NCI-H748 (cell line): ENCODE data around the gene SLC47A1.
"Not testable (repeated sequence)": the region's sequence is repeated elsewhere in the genome, so short reads cannot be mapped to it uniquely, and the experiment has no call there.

Experiments used
- DNase-seq: peaks from one replicate; lab custom pipeline; 2025; ENCODE audit not compliant: unreplicated experiment; lab: John Stamatoyannopoulos, UW

The SLC47A1 gene

DNA sequence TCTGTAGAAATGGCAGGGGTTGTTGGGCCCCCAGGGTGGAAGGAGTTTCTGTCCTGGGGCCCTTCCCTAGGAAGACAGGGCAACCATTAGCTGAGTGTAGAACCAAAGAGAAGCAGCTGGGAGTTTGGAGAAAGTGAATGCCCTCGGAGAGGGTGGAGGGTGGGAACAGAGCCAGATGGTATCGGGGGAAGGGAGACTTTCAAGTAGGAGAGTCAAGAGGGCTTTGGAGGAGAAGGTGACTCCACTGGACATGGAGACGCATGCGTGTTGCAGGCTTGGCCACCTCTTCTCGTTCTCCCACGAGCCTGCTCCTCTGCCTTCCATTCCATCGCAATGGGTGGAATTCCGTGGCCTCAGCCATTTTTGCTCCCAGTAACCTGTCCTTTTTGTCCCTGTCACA lies 19.4 kb downstream of the SLC47A1 start:
- no peak for DNase-seq

DNA sequence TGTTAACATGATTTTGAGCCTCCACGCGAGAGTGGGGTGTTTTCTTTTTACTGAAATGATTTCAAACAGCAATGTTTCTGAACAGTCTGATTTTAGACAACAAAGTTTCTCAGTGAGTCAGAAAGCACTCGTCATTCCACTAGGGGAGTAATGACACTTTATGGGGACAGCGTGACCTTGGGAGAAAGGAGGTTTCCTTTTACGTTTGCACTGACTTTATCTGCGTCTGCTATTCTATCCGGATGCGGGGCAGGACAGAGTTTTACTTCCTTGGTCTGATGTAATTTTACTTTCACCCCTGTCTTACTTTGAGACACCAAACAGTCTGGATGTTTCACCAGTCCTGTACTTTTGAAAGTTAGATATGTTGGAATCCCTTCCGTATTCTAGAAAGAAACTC lies 20.7 kb downstream of the SLC47A1 start:
- DNase-seq = no peak

DNA sequence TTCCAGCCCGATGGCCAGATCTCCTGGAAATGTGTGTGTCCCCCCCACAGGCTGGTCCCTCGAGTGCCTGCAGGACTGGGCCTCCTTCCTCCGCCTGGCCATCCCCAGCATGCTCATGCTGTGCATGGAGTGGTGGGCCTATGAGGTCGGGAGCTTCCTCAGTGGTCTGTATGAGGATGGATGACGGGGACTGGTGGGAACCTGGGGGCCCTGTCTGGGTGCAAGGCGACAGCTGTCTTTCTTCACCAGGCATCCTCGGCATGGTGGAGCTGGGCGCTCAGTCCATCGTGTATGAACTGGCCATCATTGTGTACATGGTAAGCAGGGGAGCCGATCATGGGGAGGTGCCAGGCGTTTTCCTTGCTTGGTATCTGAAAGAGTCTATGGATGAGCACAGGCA lies 22.1 kb downstream of the SLC47A1 start:
- no peak for DNase-seq

DNA sequence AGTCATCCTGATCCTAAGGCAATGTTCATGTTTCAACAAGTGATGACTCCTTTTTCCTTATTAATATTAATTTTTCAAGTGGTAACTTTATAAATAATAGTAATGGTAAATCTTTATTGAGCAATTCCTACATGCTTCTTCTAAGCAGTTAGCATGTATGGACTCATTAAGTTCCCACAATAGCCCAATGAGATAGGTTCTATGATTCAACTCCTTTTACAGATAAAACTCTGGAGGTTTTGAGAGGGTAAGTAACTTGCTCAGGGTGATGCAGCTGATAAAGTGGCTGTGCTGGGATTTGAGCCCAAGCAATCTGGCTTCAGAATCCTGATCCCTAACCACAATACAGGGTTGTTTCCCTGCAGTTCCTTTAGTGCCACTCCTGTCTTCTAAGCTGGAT lies 25.3 kb downstream of the SLC47A1 start:
- DNase-seq = no peak

DNA sequence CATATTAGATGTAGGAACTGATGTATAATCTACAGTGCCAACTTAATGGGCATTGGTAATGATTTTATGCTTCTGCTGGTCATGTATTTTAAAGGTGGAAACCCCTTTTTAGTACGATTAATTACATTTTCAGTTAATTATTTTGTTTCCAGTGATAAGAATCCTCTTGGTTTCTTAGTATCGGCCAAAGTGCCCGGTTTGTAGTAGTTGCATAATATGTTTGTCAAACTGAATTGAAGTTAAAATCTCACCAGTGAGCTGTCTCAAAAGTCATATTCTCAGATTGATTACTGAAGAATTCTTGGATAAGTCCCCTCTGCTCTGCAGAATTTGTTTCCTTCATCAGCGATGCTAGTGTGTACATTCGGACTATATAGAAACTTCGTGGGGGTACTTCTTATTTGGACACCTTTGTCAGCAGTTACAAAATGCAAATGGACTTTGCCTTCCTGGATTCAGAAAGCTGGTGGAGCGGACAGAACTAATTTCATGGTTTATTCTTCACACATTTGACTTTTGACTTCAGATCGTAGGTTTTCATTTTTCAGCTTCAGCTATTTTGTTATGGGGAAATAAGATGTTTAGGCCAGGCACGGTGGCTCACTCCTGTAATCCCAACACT lies 28.2 kb downstream of the SLC47A1 start:
- DNase-seq = no peak

DNA sequence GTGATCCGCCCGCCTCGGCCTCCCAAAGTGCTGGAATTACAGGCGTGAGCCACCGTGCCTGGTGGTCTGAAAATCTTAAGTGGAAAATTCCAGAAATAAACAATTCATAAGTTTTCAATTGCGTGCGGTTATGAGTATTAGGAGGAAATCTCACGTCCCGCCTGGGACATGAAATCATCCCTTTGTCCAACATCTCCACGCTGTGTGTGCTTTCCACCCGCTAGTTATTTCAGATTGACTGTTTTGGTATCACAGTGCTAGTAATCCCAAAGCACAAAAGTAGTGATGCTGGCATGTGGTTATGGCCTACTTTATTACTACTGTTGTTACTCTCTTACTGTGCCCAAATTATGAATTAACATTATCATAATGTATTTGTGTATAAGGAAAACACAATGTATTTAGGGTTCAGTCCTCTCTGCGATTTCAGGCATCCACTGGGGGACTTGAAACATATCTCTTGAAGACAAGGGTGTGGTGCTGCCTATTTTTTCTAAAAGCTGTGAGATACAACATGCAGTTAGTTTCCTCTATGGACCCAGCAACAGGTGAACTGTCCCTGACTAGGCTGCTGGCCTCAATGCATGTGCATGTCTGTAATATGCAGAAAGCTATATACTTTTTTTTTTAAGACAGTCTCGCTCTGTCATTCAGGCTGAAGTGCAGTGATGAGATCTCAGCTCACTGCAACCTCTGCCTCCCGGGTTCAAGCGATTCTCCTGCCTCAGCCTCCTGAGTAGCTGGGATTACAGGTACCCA lies 32.3 kb downstream of the SLC47A1 start:
- DNase-seq = no peak

DNA sequence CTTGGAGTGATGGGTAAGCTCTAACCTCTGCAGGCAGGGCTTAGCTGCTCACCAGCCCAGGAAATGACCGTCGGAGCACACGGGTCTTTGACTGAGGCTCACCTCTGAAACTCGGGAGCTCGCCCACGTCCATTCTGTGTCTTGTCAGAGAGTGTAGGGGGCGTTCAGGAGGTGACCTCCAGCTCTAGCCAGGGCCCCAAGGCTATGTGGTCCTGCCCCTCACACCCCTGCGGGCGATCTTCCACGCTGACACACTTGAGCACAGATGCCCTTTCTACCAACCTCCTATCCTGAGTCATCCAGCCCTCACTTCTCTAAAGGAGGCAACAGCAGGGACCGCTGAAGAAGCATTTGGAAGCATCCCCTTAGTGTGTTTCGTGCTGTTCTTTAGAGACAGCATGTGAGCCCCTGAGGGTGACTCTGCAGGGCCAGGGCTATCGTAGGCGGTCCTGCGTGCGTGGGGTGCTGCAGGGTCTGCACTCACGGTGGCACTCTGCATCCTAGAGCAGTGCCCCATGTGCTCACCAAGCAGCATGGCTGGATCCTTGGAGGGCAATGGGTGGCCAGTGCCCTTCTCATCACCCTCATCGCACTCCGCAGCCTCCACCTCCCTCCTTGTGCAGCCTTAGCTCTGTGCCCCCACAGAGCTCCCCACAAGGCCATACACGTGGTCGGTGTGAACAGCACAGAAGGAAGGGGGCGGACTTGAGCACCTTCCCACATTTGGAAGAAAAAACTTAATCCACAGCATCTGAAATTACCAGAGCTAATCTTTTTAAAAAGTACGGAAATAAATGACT lies 33.8 kb downstream of the SLC47A1 start:
- no peak for DNase-seq

DNA sequence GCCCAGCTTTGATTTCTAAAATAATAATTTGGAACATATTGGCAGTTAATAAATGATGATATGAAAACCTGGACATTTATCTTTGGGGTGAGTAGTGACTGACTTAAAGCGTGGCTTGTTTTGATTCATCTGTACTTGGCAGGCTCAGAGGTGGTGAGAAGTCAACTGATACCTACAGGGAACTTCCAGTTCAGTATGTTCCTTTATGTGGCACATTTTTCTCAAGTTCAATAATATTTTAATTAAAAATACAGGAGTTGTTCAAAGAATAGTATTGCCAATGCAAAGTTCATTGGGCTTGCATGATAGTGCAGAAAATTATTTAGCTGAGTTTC lies 34.3 kb downstream of the SLC47A1 start:
- no peak for DNase-seq

DNA sequence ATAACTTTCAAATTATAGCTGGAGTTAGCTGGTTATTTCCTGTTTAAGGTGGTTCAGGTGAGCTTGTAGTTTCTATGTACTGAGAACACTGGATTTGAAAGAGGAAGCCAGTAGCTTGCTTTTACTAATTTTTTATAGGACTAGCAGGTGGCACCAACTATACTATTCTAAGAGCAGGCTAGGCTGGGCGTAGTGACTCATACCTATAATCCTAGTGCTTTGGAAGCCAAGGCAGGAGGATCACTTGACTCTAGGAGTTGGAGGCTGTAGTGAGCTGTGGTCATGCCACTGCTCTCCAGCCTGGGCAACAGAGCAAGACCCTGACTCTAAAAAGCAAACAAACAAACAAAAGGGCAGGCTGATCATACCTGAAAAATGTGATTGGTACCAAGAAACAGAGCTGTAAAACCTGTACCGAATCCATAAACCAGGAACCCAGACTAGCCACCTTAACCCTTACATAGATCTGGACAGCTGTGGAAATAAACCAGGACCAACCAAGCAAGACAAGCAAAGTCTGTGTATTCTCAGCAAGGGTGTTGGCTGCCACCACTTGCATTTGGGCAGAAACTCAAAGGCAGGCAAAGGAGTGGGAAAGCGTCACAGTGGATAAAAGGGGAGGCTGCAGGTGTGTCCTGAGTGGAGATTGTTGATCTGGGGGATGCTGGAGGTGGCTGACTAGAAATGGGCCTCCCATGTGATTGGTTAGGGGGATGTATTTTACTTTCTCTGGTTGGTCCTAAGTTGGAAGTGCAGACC lies 36.3 kb downstream of the SLC47A1 start:
- DNase-seq = no peak

DNA sequence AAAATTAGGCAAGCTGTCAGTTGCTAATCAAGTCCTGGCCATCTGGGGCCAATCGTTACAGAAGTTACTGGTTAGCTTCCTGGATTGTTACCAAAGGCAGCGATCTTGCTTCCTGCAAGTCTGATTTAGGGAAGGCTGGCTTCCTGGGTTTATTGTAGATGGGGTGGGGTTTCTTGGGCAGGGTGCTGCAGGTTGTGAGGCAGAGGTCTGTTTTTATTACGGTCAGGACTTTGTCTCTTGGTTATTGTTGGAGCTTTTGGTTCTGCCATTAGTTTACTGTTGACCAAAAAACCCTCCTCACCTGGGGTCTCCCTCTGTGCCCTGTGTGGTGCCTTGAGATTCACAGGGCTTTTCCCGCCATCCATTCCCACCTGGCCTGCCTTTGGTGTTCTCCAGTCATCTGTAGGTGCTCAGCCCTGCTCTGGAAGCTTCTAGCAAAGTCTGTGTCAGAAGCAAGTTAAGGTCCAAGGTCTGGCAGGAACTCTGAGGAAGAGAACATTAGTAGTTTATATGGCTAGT lies 36.9 kb downstream of the SLC47A1 start:
- no peak for DNase-seq

DNA sequence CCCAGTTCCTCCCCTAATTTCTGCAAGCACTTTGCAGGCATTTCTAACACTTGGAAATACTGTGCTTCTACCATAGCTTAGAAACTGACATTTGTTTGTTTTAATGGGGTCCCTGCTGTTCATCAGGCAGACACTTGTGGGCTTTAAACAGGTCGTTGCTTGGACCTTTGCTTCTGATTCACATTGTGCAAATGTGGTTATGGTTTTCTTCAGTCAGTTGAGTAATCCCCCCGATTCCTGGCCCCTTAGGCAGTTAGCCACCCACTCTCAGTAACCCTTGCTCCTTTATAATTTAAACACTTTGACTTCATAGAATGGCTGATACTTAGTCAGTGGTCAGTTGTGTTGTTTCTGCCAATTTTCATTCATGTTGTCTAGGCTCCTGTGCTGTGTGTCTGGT lies 39.4 kb downstream of the SLC47A1 start:
- DNase-seq = no peak

DNA sequence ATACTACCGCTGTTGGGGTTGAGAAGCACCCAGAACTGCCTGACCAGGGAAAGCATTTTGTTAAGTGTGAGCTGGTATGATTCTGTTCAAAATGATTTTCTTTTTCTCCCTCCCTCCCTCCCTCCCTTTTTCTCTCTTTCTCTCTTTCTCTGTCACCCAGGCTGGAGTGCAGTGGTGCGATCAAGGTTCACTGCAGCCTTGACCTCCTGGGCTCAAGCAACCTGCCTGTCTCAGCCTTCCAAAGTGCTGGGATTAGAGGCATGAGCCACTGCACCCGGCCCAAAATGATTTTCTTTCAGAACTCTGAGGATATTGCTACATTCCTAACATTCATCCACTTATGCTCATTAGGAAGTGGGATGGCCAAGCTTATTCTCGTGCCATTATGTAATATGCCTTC lies 41.3 kb downstream of the SLC47A1 start:
- no peak for DNase-seq

DNA sequence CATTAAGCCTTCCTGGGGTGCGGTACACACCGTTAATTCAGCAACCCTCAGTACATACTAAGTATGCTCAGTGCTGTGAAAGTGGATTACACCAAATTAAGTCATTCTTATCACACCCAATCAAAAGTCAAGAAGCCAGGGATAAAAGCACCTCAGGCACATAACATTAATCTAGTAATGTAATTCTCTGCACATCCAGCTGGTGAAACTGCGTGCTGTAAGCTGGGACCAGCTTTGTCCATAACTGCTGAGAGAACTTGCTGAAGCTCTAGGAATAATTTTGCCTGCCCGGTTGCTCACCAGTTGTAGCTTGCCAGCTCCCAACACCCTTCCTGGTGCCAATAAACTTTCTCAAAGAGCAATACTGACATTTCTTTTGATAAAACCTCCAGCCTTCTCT lies 44.9 kb downstream of the SLC47A1 start:
- peak; percentile 14 for DNase-seq

DNA sequence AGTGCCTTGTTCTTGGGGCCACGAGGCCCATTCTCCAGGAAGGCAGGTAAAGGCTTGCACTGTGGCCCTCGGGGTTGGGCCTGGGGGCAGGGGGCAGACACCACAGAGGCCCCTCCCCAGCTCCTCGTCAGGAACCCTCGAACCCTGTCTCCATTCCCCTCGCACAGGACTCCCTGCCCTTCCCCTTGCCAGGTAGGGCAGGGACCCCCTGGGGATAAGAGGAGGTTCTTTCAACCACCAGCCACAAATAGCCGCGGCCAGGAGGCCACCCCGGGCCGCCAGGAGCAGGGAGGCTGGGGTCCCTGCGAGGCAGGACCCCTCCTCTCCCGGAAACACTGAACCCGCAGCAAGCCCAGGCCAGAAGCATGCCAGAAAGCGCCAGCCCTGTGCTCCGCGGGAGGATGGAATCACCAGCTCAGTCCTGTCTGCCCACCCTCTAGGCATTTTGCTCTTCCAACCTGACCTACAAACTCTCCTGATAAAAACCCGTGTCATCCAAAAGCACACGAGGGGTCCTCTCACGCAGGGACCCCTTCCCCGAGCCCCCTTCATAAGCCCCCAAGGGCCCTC lies 45.6 kb downstream of the SLC47A1 start:
- peak; percentile 19 for DNase-seq

DNA sequence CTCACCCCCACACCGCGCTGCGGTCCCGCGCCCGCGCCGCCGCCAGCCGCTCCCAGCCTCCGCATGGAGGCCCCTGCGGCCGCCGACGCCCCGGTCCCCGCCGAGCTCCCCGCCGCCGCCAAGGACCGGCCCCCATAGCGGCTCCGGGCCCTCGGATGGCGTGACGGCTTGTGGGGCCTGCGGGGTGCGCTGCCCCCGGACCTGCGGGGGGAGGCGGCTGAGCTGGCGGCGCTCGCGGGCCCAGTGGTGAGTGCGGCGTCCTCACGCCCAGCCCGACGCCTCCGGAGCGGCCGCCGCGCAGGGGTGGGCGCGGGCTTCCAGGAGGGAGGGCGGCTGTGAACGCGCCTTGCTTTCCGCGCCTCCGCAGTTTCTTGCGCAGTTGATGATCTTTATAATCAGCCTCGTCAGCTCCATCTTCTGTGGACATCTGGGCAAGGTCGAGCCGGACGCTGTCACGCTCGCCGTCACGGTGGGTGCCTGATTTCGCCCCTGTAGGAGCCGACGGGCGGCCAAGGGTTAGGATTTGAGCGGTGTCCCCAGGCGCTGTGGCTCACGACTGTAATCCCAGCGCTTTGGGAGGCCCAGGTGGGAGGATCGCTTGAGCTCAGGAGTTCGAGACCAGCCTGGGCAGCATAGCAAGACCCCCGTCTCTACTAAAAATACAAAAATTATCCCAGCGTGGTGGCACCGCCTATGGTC lies 46.4 kb downstream of the SLC47A1 start:
- DNase-seq = peak; percentile 56

DNA sequence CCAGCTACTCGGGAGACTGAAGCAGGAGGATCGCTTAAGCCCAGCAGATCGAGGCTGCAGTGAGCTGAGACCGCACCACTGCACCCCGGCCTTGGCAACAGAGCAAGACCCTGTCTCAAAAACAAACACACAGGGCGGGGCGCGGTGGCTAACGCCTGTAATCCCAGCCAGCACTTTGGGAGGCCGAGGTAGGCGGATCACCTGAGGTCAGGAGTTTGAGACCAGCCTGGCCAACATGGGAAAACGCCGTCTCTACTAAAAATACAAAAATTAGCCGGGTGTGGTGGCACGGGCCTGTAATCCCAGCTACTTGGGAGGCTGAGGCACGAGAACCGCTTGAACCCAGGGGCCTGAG lies 46.9 kb downstream of the SLC47A1 start:
- DNase-seq = not testable (repeated sequence)

DNA sequence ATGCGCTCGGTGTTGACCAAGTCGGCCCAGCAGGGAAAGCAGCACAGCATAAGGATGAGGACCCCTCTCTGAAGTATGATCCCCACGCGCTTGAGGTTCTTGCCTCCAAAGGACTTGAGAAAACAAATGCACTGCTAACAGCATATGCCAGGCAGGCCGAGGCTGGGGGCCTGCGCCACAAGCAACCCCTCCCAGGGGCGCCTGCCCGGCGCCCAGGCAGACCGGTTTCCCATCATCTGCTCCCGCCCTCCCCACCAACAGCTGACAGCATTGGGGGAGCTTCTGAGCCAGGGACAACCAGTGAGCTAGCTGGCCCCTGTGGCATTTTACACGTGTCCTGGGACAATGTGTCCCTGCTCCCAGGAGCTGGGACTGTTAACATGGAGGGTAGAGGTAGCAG lies 48.5 kb downstream of the SLC47A1 start:
- DNase-seq = not testable (repeated sequence)

DNA sequence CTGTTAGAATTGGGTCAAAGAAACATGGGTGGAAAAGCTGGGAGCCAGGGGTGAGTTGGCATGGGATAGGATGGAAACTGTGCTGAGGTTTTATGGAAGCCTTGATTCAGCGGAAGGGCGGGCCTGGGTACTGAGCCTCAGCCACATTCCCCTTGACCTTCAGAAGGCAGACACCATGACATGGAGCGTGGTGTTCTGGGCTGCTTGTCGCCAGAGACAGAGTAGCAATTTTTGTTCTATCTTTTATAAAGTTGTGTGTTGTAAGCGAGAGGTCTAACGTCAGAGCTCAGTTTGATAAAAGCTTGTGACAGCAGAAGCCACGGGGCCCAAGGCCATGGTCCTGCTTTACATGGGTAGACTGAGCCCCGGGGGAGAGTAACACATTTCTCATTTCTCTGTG lies 50.2 kb downstream of the SLC47A1 start:
- no peak for DNase-seq

DNA sequence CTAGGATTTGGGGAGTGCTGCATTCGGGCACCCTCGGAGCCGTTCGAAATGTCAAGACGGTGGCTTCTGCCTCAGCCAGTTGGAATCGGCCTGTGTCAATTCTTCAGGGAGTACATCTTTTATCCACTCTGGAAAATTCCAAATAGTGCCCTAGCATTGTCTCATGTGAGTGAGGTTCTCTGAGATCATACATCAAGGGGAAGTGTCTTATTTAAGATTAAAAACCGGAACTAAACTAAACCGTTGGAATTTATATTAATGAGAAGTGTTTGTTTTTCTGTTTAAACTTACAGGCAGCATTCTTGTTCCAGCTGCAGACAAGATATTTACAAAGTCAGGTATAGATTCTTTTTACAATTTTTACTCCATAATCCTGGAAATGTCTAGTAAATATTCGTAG lies 56.8 kb downstream of the SLC47A1 start:
- no peak for DNase-seq

DNA sequence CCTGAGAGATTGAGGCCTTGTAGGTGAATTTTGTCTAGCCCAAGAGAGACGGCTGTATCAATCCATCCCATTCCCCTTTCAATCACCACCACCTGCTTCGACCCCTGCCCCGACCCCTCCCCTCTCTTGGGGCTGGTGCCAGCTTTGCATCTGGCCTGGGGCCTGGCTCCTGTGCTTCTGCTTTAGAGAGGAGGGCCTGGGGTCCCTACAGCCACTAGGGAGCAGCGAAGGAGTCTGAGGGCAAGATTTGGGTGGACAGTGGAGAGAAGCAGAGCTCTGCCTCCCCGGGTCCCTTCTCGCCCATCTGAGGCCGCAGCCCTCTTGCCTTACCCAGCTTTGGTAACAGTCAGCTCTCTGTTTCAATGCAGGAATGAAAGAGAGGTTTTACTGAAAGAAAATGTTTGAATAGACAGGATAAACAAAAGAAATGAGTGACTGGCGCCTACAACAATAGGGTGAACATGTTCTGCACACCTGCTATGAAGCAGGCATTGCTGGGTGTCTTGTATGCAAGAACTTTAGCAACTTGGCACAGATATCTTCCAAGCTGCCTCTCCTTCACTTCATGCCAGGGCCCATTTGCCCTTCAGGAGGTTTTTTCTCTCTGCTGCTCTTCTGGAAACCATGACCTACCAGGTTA lies 57.4 kb downstream of the SLC47A1 start:
- DNase-seq = peak; percentile 52
